ENCODE measurements around the gene FKBP1A. TPM values are rescaled to one million over a fixed set of nuclear protein-coding genes. Genes with fewer than 3 reads are reported as not detected.
A peak's percentile ranks its signal among the peaks of the same experiment; 100 is the strongest.
"Not testable (repeated sequence)": the region's sequence is repeated elsewhere in the genome, so short reads cannot be mapped to it uniquely, and the experiment has no call there.

FKBP1A gene
- total RNA-seq, 1 donor from 2014 or later, result 46.9 TPM

DNA sequence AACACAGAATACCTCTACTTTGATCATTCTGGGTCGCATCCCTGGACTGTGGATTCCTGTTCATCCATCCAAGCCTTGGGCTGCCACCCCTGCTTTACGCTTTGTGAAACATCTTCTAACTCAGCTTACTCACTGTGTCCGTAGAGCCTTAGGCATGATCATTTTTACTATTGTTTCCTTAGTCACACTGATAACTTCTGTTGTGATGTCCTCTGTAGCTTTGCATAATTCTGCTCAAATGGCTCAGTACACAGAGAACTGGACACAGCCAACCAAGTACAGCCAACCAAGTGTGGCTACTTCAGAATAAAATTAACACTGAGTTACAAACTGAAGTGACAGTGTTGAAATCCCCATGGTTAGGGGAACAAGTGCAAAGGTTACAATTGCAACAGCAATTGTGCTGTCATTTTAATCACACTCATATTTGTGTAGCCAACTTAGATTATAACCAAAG lies 8.6 kb upstream of the FKBP1A start:
- TF ChIP-seq, protein P1, sequence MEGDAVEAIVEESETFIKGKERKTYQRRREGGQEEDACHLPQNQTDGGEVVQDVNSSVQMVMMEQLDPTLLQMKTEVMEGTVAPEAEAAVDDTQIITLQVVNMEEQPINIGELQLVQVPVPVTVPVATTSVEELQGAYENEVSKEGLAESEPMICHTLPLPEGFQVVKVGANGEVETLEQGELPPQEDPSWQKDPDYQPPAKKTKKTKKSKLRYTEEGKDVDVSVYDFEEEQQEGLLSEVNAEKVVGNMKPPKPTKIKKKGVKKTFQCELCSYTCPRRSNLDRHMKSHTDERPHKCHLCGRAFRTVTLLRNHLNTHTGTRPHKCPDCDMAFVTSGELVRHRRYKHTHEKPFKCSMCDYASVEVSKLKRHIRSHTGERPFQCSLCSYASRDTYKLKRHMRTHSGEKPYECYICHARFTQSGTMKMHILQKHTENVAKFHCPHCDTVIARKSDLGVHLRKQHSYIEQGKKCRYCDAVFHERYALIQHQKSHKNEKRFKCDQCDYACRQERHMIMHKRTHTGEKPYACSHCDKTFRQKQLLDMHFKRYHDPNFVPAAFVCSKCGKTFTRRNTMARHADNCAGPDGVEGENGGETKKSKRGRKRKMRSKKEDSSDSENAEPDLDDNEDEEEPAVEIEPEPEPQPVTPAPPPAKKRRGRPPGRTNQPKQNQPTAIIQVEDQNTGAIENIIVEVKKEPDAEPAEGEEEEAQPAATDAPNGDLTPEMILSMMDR (IDR thresholded peaks at IDR 0.05; ENCODE audit: insufficient read depth, low read length, severe bottlenecking), result no peak
- Histone ChIP-seq H3K27me3 (ENCODE audit: control insufficient read depth, insufficient read depth, low read length) (no peaks in the 10 kb centered on the region), H3K36me3 (ENCODE audit: control insufficient read depth, insufficient read depth, low read length) (no peaks in the 10 kb centered on the region), H3K4me3 (ENCODE audit: low read depth, low read length) (no peak overlapping the region)
- DNase-seq (ENCODE audit: low read depth) (no peak), FAIRE-seq (no peak)

DNA sequence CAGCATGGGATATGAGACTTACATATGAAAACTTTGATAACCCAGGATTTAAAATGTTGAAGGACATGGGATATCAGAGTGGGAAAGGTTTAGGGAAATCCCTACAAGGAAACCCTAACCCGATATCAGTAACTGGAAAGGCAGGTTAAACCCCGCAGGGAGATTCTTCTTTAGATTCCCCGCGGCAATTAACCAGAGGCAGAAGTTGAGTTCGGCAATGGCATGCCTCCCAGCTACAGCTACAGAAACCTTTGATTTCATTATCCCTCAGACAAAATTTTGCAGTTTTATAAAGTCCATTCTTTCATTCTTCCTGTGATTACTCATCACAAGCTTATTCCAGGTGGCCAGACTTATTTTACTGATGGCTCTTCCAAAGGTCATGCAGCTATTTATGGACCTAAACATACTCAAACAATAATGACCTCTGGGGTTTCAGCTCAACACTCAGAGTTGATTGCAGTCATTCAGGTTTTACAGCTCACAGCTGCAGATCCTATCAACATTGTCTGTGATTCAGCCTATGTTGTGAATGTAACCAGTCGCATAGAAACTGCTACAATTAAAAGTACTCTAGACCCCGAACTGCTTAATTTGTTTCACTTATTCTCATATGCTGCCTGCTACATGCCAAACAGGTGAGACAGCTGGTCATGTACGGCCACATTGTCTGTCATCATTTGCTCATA lies 7.0 kb upstream of the FKBP1A start:
- not testable (repeated sequence) for FAIRE-seq; H3K27me3 ChIP-seq (ENCODE audit: control insufficient read depth, insufficient read depth, low read length); H3K36me3 ChIP-seq (ENCODE audit: control insufficient read depth, insufficient read depth, low read length); H3K4me3 ChIP-seq (ENCODE audit: low read depth, low read length)
- DNase-seq (ENCODE audit: low read depth), result peak; percentile 80

DNA sequence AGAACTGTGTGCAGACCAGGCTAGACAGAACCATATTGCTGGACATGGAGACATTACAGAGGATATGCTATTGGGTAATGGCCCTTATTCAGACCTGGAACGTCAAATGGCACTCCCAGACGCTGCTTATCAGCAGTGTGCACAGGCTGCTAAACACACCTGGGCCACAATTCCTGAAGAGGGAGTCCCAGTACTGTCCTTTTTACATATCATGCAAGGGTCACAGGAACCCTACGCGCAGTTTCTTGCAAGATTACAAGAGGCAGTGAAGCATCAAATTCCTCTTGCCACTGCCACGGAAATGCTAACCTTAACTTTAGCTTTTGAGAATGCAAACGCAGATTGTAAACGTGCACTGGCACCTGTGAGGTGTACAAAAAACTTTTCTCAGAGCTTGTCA lies 5.3 kb upstream of the FKBP1A start:
- not testable (repeated sequence) for DNase-seq (ENCODE audit: low read depth); FAIRE-seq

DNA sequence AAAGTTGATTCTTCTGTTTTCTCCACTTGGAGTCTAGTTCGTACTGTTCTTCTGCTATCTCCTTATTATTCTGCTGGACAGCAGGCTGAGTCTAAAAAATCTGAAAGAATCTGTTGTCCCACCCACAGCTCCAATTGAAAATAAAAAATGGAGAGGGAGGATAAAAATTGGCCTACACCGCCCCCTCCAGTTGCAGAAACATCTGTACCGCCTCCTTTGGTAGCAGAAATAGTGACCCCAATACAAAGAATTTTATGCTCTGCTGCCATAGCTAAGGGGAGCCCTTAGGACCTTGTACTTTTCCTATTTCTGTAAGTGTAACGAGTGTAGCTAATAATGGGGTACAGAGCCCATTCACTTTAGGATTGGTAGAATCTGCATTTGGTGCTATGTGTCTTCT lies 4.9 kb upstream of the FKBP1A start:
- no peak for DNase-seq (ENCODE audit: low read depth)
- Histone ChIP-seq H3K36me3 (ENCODE audit: control insufficient read depth, insufficient read depth, low read length) (no peaks in the 10 kb centered on the region), H3K27me3 (ENCODE audit: control insufficient read depth, insufficient read depth, low read length) (no peaks in the 10 kb centered on the region), H3K4me3 (ENCODE audit: low read depth, low read length) (no peak overlapping the region)
- TF ChIP-seq, protein P1 (IDR thresholded peaks at IDR 0.05; ENCODE audit: insufficient read depth, low read length, severe bottlenecking), result no peak
- FAIRE-seq, result no peak

More for the DNA sequence above, 5.3 kb upstream of the FKBP1A start:
- not testable (repeated sequence) for H3K36me3 ChIP-seq (ENCODE audit: control insufficient read depth, insufficient read depth, low read length); H3K27me3 ChIP-seq (ENCODE audit: control insufficient read depth, insufficient read depth, low read length); H3K4me3 ChIP-seq (ENCODE audit: low read depth, low read length)

DNA sequence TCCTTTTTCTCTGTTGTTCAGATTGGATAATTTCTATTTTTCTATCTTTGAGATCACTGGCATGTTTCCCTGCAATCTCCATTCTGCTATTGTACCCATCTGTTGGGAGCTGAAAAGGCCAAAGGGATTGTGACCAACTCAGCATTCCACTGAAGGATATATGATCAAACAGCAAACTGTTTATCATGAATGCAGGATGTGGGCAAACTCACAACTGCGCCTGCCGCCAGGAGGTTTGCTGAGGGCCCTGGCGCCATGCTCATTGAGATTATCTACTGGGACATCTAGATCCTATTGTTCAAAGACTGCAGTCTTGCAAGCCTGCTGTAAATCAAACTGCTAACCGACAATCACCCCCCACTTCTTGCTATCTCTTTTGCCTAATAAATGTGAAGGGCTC lies 3.8 kb upstream of the FKBP1A start:
- TF ChIP-seq, protein P1 (IDR thresholded peaks at IDR 0.05; ENCODE audit: insufficient read depth, low read length, severe bottlenecking), result no peak
- no peak overlapping the region for H3K4me3 ChIP-seq (ENCODE audit: low read depth, low read length)
- no peaks in the 10 kb centered on the region for H3K36me3 ChIP-seq (ENCODE audit: control insufficient read depth, insufficient read depth, low read length)
- FAIRE-seq (no peak), DNase-seq (ENCODE audit: low read depth) (no peak)
- no peaks in the 10 kb centered on the region for H3K27me3 ChIP-seq (ENCODE audit: control insufficient read depth, insufficient read depth, low read length)

DNA sequence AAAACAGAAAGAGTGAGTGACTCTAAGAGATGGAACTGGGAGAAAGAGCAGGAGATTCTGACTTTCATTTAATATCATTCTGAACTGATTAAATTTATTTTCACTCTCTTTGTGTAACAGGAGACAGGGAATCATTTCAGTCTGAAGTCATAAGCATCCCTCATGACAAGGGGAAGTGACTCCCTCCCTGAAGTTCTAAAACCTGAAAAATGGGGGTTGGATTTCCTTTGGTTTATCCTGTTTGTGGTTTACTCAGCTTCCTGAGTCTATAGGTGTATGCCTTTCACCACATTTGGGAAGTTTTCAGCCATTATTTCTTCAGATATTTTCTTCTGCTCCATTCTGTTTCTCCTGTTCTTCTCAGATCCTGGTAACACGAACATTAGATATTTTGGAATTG lies 3.4 kb upstream of the FKBP1A start:
- H3K27me3 ChIP-seq (ENCODE audit: control insufficient read depth, insufficient read depth, low read length), result no peaks in the 10 kb centered on the region
- TF ChIP-seq, protein P1 (IDR thresholded peaks at IDR 0.05; ENCODE audit: insufficient read depth, low read length, severe bottlenecking), result no peak
- DNase-seq (ENCODE audit: low read depth) (peak; percentile 50), FAIRE-seq (no peak)
- no peaks in the 10 kb centered on the region for H3K36me3 ChIP-seq (ENCODE audit: control insufficient read depth, insufficient read depth, low read length)
- H3K4me3 ChIP-seq (ENCODE audit: low read depth, low read length), result no peak overlapping the region

DNA sequence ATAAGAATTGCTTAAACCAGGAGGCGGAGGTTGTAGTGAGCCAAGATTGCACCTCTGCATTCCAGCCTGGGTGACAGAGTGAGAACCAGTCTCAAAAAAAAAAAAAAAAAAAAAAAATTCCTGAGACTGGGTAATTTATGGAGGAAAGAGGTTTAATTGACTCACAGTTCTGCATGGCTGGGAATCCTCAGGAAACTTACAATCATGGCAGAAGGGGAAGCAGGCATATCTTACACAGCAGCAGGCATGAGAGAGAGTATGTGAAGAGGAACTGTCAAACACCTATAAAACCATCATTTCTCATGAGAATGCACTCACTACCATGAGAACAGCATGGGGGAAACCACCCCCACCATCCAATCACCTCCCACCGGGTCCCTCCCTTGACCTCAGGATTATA lies 1.8 kb upstream of the FKBP1A start:
- Histone ChIP-seq H3K4me3 (ENCODE audit: low read depth, low read length) (no peak overlapping the region), H3K36me3 (ENCODE audit: control insufficient read depth, insufficient read depth, low read length) (peaks cover 6% of the 10 kb centered on the region), H3K27me3 (ENCODE audit: control insufficient read depth, insufficient read depth, low read length) (no peaks in the 10 kb centered on the region)
- TF ChIP-seq, protein P1 (IDR thresholded peaks at IDR 0.05; ENCODE audit: insufficient read depth, low read length, severe bottlenecking), result no peak
- FAIRE-seq (no peak), DNase-seq (ENCODE audit: low read depth) (no peak)

Measured in bronchial epithelial cell (primary cell).